GM12875 (cell line): Measurements from ENCODE around the gene ATP4B.

Experiments
- H3K4me3 ChIP-seq: one replicate; pipeline ENCODE4 v1.5.1; 2011; ENCODE audit warnings: low read depth, low read length, control low read depth
- TF ChIP-seq, protein P1 (sequence below): IDR thresholded peaks from 2 replicates; pipeline ENCODE4 v1.5.1; 2011; ENCODE audit warnings: low read depth, mild to moderate bottlenecking, control low read depth, inconsistent platforms, low read length, moderate library complexity, borderline replicate concordance; ENCODE audit not compliant: insufficient read depth

The ATP4B gene

DNA sequence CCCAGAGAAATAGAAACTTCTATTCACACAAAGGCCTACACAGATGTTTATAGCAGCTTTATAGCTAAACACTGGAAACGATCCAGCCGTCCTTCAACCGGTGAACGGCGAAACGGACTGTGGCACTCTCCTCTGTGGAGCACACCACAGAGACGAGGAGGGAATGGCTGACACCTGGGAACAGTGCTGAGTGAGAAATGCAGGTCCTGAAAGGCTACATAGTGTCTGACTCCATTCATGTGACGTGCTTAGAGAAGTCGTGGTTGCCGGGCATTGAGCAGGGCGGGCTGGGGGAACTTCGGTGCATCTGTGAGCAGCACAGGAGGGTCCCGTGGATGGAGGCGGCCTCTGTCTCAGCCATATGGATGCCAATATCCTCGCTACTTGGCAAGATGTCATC is 5.9 kb upstream of the ATP4B start:
- TF ChIP-seq, protein P1, sequence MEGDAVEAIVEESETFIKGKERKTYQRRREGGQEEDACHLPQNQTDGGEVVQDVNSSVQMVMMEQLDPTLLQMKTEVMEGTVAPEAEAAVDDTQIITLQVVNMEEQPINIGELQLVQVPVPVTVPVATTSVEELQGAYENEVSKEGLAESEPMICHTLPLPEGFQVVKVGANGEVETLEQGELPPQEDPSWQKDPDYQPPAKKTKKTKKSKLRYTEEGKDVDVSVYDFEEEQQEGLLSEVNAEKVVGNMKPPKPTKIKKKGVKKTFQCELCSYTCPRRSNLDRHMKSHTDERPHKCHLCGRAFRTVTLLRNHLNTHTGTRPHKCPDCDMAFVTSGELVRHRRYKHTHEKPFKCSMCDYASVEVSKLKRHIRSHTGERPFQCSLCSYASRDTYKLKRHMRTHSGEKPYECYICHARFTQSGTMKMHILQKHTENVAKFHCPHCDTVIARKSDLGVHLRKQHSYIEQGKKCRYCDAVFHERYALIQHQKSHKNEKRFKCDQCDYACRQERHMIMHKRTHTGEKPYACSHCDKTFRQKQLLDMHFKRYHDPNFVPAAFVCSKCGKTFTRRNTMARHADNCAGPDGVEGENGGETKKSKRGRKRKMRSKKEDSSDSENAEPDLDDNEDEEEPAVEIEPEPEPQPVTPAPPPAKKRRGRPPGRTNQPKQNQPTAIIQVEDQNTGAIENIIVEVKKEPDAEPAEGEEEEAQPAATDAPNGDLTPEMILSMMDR, result no peak
- no peak overlapping the region for H3K4me3 ChIP-seq

DNA sequence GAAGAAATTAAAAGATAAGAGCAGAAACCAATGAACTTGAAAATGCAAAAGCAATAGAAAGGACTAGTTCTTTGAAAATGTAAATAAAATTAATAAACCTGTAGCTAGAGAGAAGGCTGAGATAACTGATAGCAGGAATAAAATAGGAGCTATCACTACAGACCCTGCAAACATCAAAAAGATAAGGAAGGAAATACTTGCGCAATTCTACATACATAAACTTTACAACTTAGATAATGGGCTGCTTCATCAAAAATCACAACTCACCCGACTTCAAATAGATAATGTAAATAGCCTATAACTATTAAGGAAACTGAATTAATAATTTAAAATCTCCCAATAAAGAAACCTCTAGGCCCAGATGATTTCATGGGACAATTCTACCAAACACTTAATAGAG is 3.5 kb upstream of the ATP4B start:
- H3K4me3 ChIP-seq, result no peak overlapping the region
- TF ChIP-seq, protein P1, result no peak

DNA sequence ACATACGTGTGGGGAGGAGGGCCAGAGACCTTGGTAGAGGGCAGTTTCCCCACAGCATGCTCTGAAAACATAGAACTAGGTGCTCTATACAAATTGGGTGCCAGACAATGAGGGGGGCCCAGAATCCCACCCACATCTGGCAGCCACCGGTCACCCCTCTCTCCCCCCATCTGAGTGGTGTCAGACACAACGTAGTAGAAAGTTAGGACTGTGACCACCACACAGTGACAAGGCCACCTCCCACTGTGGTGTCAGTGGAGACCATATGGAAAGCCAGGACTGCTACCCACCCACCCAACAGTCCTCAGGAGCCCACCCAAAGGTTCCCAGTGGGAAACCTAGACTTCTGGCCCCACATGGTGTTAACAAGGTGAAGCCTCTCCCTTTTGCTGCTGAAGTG is 2.1 kb upstream of the ATP4B start:
- TF ChIP-seq, protein P1, result no peak
- no peak overlapping the region for H3K4me3 ChIP-seq

DNA sequence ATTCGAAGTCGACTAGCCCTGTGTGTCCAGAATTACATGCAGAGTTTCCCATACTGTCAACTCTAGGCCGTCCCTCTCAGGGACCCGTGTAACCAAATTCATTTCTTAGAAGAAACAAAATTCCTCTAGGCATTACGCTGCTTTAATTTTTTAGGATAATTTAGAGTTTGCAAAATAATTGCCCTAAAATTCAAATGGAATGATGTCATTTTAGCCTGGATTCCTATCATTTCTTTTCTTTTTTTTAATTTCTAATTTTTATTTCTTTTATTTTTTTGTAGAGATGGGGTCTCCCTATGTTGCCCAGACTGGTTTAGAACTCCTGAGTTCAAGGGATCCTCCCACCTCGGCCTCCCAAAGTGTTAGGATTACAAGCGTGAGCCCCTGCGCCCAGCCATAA is 1.3 kb upstream of the ATP4B start:
- TF ChIP-seq, protein P1, result no peak
- no peak overlapping the region for H3K4me3 ChIP-seq

DNA sequence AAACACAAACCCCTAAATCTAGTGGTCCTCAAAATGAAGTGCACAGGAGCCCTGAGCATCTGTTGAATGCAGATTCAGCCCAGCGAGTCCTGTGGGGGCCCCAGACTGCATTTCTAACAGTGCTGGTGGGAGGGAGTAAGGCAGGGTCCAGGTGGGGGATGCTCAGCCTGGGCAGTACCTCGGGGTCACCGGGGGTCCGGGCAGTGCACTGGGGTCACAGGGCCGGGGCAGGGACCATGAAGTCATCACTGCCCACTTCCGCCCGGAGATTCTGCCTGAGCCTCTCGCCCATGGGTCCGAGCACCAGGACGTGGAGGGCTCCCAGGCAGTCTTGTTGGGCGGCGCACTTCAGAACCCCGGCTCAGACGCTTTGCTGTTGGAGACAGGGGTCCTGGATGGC is 838 bp upstream of the ATP4B start:
- TF ChIP-seq, protein P1, result no peak
- H3K4me3 ChIP-seq, result no peak overlapping the region

DNA sequence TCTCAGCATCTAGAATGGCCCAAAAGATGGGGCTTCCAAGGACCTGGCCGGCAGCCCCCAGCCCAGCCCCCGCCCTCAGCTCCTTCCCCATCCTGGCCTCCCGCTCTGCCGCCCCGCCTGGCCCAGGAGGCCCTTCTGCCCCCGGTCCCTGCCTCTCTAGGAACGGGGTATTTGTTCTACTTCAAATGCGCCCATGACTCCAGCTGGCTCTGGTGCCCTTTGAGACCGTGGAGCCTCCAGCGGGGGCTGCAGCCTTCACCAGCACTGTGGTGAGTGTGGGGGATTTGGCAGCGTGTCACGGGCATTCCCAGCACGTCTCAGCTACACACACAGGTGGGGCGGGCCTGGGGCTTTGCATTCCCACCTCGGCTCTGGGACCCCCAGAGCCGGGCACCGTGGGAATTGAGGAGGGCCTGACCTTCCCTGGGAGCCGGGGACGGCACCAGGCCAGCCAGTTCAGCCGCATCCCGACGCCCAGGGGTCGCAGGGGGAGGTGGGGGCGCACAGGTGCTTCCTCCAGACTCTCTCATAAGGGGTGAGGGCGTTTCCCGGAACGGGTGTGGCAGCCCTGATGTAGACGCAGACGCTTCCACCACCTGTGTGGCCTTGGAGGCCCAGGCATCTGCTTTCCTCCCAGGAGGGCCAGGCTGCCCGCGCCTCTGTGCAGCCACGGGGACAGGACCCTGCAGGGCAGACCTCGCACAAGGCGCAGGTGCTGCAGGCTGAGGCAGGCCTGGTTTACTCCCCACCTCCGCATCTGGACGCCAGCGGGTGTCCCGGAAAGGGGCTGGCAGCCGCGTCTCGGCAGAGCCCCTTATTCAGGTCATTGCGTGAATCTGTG is 947 bp downstream of the ATP4B start:
- TF ChIP-seq, protein P1, result no peak
- no peak overlapping the region for H3K4me3 ChIP-seq

DNA sequence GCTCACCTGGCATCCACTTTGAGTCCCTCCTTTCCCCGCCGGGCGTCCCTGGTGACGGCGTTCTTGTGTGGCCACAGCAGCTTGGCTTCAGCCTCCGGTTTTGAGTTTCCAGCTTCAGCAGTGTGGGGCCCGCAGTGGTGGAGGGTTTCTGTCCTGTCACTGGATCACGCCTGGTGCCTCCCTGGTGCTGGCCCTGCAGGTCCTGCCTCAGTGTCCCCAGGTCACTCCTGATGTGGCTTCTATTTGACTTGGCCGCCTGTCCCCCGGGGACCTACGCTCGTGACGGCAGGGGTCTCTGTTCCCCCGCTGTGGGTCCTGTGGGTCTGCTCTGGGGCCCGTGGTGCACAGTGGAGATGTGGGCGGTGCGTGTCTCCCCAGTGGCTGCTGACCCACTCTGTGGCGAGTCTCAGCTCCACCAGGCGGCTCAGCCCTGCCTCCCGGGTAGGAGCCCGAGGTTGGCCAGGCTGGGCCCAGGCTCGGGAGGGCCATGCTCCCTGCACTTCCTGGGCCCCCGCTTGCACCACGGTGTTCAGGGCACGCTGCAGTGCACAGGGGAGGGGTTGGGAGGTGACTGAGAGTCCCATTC is 1.9 kb downstream of the ATP4B start:
- TF ChIP-seq, protein P1, result no peak
- H3K4me3 ChIP-seq, result no peak overlapping the region
